GM12872 (cell line): Measurements from ENCODE around the gene BASP1.

Source experiments
- CTCF ChIP-seq: IDR thresholded peaks from 3 replicates; pipeline ENCODE4 v1.5.1; 2011; ENCODE audit warnings: low read depth, mild to moderate bottlenecking, low read length, moderate library complexity; ENCODE audit not compliant: insufficient read depth

Gene BASP1

DNA sequence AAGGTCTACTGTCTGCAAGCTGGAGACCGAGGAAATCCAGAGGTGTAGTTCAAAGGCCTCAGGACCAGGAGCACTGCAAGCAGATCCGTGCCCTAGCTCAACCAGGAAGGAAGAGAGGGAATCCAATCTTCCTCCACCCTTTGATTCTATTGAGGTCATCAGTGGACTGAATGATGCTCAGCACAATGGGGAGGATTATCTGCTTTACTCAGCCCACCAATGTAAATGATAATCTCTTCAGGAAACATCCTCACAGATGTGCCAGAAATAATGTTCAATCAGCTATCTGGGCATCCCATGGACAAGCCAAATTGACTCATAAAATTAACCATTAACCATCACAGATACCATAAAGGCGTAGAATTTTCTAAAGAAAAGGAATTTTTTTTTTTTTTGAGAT lies 92.0 kb downstream of the BASP1 start:
- TF ChIP-seq CTCF = no peak

DNA sequence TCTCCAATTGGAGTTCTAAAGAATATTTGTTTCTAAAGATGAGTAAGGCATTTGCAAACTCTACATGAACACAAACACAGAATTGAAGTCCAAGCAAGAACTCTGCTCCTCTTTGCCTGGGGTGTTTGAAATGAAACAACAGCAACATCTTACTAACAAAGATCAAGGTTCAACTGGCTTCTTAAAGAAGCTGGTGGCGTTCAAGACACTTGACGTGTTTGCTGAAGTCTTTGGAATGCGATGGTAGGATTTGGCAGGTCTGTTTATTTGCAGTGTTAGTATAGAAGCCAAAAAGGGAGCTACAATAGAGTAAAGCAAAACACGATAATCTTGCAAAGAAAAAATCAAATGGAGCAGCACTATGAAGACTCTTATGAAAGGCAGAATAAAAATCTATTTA lies 94.9 kb downstream of the BASP1 start:
- no peak for TF ChIP-seq CTCF

DNA sequence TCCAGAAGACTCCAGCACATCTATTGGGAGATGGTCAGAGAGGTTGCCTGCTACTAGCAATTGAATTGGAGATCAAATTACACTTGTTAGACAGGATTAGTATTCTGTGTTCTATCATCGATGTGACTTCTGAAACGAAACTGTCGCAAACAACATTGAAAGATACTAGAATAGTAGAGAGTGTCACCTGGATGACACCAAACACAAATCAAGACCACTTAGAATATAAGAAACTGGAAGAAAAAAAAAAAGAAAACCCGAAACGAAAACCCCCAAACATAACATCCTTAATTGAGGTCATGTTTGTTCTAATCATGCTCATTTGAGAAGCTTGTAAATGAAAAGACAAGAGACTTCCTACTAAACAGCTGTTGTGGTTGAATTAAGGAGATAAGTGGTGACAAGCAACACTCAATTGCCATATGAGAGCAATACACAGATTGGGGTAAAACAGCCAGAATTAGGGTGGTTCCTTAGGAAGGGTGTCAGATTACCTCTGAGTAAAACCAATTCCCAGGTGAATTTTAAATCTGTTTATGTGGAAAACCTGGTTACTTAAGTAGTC lies 97.6 kb downstream of the BASP1 start:
- no peak for TF ChIP-seq CTCF

GRCh38 chr5:17315710-17316221 lies 98.3 kb downstream of the BASP1 start:
- TF ChIP-seq CTCF = no peak

DNA sequence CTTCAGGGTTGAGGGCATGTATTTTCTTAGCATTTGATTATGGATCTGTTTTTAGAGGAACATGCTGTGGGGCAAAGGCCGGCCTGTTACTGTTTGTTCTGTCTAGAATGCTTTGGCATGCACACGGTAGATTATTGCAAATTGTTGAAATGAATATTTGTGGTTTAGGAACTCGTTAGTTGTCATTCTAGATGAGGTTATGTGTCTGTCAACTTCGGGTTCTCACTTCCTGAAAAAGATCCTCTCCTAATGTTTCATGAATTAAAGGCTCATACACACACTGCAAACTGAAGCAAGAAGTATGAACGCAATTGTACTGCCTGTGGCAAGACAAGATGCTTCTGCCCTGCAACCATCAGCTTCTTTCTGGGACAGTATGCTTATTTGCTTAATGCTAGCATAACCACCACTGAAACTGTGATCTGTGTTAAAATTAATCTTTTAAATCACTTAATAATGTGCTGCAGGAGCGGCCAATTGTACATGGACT lies 99.6 kb downstream of the BASP1 start:
- no peak for TF ChIP-seq CTCF

GRCh38 chr5:17317473-17317872 lies 100.0 kb downstream of the BASP1 start:
- no peak for TF ChIP-seq CTCF

DNA sequence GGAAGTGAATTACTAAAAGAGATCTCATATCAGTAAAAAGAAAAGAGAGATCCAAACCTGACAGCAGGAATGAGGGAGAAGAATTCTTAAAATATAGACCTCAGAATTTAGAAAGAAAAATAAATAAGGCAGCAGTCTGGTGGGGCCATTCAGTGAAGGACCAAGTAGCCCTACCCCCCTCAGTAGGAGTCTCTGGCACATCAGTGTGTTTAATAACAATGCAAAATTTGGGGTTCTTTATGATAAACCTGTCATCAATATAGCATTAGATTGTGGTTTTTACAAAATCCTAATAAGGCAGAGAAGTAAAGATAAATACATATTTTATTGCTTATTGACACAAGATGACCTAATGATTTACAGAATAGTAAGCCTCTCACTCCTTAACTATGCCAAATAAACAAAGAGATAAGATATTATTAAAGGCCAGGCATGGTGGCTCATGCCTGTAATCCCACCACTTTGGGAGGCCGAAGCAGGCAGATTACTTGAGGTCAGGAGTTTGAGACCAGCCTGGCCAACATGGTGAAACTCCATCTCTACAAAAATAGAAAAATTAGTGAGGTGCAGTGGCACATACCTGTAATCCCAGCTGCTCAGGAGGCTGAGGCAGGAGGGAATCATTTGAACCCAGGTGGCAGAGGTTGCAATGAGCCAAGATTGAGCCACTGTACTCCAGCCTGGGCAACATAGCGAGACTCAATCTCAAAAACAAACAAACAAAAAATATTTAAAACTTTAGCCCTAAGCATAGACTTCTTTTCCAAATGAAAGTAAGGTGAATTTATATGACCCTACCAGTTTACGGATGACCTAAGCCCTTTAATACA lies 108.6 kb downstream of the BASP1 start:
- TF ChIP-seq CTCF = no peak
